Measurements from ENCODE around the gene LGALS7B.
"Not testable (repeated sequence)": the region's sequence is repeated elsewhere in the genome, so short reads cannot be mapped to it uniquely, and the experiment has no call there.

The LGALS7B gene

DNA sequence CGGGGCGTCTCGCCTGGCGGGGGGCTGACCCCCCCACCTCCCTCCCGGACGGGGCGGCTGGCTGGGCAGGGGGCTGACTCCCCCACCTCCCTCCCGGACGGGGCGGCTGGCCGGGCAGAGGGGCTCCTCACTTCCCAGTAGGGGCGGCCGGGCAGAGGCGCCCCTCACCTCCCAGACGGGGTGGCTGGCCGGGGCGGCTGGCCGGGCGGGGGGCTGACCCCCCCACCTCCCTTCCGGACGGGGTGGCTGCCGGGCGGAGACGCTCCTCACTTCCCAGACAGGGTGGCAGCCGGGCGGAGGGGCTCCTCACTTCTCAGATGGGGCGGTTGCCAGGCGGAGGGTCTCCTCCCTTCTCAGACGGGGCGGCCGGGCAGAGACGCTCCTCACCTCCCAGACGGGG lies 8.8 kb downstream of the LGALS7B start:
- DNase-seq, result not testable (repeated sequence)

DNA sequence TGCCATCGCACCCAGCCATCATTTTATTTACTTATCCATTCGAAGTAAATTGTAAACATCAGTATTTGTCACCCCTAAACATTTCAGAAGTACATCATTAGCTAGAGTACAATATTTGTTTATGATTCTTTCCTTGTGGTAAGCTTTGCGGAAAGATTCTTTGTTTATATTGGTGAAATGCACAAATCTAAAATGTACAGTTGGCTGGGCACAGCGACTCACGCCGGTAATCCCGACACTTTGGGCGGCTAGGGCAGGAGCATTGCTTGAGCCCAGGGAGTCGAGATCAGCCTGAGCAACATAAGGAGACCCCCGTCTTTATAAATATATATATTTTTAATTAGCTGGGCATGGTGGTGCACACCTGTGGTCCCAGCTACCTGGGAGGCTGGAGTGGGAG lies 10.1 kb downstream of the LGALS7B start:
- no peak for DNase-seq

DNA sequence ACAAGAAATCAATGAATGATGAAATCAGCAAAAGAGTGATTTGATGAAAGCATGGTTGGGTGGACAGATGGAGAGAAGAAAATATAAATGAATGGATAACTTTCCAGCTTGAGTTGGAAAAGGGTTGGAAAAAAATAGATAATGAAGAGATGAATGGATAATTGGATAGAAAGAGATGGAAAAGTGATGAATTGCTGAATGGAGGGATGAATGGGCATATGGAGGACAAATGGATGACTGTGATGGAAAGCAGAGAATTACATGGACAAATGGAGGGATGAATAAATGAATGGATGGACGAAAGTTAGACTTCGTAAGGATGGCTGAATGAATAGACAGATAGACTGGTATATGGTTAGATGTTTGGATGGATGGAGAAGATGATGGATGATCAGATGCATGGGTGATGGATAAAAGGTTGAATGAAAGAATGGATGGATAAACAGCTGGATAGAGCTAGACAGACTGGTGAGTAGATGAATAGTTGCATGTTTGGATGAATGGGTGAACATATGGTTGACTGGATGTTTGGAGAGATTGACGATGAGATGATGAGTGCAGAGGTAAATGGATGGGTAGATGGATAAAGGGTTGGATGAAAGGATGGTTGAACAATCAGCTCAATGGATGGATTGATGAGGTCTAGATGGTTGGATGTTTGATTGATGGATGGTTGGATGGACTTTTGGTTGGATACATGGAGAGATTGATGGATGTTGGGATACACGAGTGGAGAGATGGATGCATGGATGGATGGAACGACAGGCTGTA lies 11.8 kb downstream of the LGALS7B start:
- DNase-seq, result no peak

DNA sequence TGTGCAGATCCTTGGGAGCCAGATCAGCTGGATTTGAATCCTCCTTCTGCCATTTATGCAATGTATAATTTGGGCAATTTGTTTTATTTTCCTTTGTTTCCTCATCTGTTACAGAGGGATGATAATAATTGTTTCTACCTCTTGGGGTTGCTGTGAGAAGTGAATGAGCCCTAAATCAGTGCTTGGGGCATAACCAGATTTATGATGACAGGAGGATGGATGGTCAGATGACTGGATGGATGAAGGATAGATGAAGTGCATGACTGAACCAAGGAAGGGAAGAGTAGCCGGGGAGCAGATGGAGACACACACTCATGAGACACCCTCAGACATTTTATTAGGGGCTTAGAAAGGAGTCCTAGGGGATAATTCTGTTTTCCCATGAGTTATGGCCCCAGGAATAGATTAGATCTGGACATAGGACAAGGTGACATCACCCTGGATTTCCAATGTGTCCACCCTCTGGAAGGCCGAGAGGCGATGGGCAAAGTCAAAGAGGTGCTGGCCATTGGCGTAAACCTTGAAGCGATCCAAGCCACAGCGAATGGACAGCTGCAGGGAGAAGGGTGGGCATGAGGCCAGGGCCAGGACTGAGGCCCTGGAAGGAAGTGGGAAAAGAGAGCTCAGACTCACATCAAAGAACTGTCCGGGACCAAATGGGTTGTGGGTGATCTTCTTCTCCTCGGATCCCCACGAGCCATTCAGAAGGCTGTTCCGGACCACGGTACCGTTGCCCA lies 12.5 kb downstream of the LGALS7B start:
- DNase-seq, result no peak

DNA sequence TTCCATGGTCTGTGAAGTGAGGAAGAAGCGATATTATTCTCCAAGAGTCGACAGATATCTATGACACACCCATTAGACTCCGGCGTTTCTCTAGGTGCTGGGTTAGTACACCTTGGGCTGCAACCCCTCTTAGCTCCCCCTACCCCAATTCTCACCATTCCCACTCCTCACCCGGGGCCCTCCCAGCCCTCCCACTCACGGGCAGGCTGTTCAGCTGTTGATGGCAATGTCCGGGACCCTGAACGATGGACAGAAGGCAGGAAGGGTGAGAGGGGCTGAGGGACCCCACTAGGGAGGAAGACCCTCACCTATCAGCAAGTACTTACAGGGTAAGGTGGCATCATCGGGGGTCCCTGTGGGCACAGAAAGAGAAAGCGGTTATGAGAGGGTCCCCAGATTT lies 14.5 kb downstream of the LGALS7B start:
- no peak for DNase-seq

DNA sequence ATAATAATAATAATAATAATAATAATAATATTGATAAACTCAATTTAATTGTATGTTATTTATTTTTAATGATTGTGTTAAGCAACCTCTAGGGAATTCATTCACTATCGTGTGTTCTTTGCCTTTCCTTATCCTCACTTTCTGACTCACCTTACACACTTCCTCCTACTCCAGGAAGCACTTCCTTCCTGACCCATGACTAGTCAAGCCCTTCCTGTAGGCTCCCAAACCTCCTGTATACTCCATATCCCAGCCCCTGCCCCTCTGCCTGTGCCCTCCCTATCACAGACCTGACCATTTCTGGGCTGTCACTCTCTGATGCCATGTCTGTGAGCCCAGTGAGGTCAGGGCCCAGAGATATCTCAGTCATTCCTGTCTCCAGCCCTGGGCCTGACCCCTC lies 16.2 kb downstream of the LGALS7B start:
- no peak for DNase-seq

DNA sequence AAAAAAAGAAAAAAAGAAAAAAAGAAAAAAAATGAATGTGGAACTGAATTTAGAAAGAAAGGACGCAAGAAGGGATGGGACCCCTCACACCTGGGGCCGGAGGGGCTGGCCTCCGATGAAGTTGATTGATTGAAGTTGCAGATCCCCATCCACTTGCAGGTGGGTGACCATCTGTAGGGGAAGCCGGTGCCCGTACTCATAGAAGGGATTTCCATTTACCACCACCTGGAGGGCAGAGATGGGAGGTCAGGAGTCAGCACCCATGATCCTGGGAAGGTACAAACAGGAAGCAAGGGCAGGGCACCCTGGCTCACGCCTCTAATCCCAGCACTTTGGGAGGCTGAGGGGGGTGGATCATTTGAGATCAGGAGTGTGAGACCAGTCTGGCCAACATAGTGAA lies 17.4 kb downstream of the LGALS7B start:
- DNase-seq, result no peak

DNA sequence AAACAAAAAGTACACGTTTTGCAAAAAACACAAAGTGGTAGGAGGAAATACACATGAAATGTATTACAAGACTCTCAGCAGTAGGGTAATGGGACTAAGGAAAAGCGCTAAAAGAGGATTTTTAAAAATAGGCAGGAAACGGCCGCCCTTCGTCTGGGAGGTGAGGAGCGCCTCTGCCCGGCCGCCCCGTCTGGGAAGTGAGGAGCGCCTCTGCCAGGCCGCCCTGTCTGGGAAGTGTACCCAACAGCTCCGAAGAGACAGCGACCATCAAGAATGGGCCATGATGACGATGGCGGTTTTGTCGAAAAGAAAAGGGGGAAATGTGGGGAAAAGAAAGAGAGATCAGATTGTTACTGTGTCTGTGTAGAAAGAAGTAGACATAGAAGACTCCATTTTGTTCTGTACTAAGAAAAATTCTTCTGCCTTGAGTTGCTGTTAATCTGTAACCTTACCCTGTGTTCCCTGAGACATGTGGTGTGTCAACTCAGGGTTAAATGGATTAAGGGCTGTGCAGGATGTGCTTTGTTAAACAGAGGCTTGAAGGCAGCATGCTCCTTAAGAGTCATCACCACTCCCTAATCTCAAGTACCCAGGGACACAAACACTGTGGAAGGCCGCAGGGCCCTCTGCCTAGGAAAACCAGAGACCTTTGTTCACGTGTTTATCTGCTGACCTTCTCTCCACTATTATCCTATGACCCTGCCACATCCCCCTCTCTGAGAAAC lies 18.5 kb downstream of the LGALS7B start:
- DNase-seq, result not testable (repeated sequence)

DNA sequence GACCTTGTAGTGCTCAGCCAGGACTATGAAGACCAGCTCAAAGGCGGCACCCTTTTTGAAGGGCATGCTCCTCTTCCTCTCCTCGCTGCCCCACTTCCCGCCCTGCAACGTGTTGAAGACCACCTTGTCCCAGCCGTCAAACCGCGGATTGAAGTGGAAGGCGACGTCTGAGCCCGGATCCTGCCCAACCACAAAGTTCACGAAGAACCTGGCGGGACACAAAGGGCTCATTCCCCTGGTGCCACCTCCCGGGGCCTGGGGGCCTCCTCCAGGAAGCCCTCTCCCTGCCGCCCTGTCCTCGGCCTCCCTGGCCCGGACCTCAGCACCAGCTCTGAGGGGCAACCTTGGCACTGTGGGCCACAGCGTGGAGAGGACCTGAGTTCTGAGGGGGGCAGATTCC lies 19.7 kb downstream of the LGALS7B start:
- no peak for DNase-seq

DNA sequence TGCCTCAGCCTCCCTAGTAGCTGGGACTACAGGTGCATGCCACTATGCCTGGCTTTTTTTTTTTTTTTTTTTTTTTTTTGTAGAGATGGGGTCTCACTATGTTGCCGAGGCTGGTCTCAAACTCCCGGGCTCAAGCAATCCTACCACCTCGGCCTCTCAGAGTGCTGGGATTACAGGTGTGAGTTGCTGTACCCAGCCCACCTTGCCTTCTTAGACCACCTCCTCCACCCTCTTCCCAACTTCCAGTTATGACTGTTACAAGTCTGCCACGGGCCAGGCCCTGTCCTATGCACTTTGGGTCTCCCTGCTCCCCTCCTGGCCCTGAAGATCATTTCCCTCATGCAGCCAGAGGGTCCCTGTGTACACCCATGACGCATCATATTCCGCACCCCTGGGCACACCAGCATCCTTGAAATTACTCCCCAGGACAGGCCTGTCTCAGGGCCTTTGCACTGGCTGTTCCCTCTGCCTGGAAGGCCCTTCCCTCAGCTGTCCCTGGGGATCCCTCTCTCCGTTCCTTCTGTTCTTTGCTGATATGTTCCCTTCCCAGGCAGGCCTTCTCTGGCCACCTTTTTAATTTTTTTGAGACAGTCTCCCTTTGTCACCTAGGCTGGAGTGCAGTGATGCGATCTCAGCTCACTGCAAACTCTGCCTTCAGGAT lies 20.7 kb downstream of the LGALS7B start:
- no peak for DNase-seq

DNA sequence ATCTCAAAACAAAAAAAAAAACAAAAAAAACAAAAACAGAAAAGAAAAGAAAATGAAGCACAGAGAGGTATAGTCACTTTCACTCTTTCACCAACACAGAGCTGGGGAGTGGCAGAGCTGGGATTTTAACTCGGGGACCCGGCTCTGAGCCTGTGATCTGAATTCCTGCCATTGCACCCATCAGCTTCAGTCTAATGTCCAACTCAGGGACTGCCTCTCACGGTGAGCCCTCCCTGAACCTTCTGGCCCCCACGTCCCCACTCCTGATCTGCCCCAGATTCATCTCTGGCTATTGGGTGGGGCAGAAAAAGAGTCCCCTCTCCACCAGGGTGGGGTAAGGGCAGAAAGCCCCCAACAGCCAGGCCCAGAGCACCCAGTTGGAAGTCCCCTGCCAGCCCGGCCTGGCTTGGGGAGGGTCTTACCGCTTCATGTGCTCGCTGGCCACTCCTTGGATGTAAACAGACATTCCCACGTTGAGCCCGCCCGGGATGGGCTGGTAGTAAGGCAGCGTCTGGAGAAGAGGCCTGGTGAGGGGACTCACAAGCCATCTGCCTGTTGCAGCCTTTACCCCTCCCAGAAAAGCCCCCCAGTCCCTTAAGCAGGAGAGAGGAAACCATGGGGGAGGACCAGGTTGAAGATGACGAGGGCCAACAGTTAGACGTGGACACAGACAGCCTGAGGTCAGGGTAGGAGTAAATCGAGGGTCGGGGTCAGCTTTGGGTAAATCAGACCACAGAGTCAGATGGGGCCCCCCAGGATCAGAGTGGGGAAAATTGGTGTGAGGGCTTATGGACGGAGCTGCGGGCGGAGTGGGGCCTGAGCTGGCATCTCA lies 23.2 kb downstream of the LGALS7B start:
- no peak for DNase-seq

DNA sequence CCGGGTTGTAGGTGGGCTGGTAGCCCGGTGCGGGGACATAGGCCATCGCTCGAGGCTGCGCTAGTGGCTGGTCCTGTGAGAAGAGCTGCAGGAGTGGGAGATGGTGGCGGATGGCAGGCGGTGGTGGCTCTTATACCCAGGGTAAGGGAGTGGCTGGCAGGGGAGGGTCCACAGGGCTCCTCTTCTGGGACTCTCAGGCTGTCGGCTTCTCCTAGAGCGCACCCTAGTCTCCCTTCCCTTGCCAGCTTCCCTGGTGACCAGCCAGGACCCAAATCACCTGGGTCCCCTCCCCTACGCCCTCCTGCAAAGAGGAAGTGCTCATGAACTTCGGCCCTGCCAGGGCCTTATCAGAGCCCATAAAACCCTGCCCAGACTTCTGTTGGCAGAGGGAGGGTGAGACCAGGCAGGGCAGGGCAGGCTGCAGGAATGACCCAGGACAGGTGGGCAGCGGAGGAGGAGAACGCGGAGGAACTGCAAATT lies 23.9 kb downstream of the LGALS7B start, which contains the start of gene LGALS4:
Gene LGALS4, minus strand, starts transcription at position 105 of the 480 bp plus-strand sequence. Its CDS starts 59 bp downstream, at position 46.
- no peak for DNase-seq

DNA sequence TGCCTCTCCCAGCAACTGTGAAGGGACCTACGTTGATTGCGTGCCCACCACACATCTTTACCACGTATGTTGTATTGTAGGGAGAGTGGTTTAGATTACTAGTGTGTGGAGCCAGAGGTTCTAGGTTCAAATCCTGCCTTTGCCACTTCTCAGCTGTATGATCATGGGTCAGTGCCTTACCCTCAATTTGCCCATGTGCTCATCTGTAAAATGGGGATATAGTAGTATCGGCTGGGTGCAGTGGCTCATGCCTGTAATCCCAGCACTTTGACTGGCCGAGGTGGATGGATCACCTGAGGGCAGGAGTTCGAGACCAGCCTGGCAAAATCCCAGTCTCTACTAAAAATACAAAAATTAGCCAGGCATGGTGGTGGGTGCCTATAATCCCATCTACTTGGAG lies 24.3 kb downstream of the LGALS7B start:
- no peak for DNase-seq

DNA sequence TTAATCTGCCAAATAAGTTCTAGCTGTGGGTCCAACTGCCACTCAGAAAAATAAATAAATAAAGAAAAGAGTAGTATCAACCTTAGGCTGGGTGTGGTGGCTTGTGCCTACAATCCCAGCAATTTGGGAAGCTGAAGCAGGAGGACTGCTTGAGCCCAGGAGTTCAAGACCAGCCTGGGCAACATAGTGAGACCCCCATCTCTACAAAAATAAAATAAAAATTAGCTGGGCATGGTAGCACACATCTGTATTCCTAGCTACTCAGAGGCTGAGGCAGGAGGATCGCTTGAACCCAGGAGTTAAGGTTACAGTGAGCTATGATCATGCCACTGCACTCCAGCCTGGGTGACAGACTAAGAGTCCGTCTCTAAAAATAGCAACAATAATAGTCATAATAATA lies 24.9 kb downstream of the LGALS7B start:
- not testable (repeated sequence) for DNase-seq

DNA sequence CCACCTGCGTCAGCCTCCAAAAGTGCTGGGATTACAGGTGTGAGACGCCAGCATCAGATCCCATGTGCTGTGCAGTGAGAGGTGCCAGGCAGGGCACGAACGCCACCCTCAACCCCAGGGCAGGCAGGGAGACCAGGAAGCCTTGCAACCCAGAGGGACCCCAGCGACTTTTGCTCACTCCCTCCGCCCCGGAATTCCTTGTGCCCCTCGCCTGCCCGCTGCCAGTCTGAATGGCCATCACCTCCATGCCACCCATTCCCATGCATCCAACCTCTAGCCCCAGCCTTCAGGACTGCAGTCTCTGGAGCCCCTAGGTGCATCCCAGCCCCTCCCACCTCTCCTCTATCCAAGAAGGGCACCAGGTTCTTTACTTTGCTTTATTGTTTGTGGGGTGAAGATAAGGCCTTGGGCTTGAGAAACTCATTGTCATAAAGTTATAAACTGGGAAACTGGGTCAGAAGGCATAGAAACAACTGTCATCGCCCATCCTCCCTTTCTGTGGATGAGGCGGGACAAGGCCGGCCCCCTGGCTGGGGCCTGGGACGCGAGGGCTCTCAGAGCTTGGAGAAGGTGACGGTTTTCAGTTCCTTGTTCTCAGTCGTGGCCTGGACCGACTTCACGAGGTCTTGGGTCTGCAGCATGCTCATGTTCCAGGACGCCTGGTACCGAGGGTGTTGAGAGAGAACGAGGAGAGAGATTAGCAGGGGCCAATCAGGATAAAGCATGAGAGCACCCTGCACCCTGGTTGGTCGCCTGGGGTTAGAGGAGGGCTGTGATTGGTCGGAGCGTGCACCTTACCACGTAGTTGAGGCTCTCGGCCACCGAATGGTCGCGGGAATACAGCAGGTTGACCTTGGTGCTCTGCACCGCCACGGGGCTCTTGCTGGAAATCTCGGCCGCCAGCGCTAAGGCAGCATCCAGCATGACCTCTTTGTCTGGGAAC lies 26.3 kb downstream of the LGALS7B start:
- DNase-seq, result no peak

DNA sequence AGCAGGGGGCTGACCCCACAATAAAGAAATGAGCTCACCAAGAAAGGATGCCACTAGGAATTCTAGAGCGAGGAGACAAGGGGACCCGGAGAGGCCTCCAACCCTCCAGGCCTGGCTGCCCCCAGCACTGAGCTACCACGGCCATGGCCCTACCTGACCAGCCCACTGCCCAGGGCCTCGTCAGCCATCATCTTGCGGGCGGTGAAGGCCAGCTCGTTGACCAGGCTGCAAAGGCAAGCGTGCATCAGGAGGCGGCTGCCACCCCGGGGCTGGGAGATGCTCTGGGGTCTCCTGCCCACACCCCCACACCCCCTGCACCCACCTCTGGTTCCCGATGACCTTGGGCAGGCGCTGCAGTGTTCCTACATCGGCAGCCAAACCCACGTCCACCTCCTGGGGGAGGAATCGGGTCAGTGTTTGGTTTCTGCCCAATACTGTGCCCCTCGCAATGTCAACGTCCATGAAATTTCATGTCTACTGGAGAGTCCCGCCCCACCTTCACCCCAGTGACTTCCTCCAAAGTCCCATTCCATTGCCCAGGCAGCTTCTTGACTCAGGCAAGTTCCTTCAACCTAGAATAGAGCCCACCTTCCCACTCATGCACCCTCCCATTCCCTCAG lies 27.2 kb downstream of the LGALS7B start:
- no peak for DNase-seq

DNA sequence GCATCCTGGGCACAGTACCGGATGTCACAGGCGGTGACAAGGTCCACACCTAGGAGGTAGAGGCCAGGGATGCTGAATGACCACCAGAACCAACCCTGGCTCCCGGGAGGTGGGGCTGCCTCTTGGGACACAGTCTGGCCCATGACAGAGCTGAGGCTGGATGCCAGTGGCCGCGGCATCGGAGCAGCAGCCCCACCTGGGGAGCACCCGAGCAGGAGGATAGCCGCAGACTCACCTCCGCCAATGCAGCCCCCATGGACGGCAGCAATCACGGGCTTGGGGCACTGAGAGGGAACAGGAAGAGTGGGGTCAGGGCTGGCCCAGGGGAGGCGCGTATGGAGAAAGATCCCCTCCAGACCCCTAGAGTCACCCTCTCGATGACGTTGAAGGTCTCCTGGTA lies 28.1 kb downstream of the LGALS7B start:
- DNase-seq, result no peak

DNA sequence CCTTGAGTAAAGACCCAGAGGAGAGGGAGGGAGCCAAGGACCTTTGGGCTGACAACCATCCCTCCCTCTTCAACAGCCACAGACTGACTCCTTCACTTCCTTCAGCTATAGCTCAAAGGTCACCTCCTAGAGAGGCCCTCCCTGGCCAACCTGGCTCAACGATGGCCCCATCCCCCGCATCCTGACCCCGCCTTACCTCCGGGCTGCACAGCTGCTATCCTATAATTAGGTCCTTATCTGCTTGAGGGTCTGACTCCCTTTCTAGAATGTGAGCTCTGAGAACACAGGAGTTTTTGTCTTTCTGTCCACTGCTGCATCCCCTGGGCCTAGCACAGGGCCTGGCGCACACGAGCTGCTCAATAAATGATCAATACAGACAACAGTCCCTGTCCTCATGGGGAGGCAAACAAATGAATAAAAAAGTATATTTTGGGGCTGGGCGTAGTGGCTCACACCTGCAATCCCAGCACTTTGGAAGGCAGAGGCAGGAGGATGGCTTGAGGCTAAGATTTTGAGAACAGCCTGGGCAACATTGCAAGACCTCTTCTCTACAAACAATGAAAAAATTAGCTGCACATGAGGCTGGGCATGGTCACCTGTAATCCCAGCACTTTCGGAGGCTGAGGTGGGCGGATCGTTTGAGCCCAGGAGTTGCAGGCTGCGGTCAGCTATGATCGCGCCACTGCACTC lies 30.4 kb downstream of the LGALS7B start:
- DNase-seq, result no peak

DNA sequence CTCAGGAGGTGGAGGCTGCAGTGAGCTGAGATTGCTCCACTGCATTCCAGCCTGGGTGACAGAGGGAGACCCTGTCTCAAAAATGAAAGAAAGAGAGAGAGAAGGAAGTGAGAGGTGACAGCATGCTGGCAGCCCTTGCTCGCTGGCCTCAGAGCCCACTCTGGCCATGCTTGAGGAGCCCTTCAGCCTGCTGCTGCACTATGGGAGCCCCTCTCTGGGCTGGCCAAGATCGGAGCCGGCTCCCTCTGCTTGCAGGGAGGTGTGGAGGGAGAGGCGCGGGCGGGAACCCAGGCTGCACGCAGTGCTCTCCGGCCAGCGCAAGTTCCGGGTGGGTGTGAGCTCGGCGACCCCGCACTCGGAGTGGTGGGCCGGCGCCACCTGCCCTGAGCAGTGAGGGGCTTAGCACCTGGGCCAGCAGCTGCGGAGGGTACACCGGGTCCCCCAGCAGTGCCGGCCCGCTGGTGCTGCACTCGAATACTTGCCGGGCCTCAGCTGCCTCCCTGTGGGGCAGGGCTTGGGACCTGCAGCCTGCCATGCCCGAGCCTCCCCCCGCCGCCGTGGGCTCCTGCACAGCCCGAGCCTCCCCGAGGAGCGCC lies 32.3 kb downstream of the LGALS7B start:
- not testable (repeated sequence) for DNase-seq

Measured in NCI-H526 treated with DMSO at 0.1 percent for 48 hours (cell line).